22Rv1 (cell line): ENCODE measurements around the gene COLEC12.
A peak's percentile ranks its signal among the peaks of the same experiment; 100 is the strongest.

Experiments used
- H3K27ac ChIP-seq: fragments of 450-650 bp; 2 replicates; pipeline ENCODE4 v1.5.1; 2017
- CTCF ChIP-seq: fragments of 450-650 bp; IDR thresholded peaks from 2 replicates; pipeline ENCODE4 v1.5.1; 2017; ENCODE audit warnings: mild to moderate bottlenecking
- ZFX ChIP-seq: fragments of 450-650 bp; IDR thresholded peaks from 2 replicates; pipeline ENCODE4 v1.6.1; 2017; ENCODE audit warnings: antibody characterized with exemption, borderline replicate concordance

Gene COLEC12

DNA sequence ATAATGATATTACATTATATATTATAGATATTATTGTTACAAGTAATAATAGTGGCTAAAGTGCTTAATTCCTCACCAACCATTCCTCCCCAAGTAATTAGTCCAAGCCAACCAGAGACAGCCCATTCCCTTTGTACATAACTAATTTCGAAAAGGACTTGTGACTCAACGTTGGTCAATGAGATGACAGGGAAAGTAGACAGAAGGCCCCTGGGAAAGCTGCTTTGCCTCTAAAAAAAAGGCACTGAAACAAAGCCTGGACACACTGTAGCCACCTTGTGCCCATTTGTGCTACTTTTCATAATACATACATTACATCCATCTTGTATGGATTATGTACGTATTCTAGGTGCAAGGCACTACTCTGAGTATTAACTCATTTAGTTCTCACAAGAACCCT, 28.8 kb downstream of the COLEC12 start:
- TF ChIP-seq ZFX (no peak), CTCF (no peak)

DNA sequence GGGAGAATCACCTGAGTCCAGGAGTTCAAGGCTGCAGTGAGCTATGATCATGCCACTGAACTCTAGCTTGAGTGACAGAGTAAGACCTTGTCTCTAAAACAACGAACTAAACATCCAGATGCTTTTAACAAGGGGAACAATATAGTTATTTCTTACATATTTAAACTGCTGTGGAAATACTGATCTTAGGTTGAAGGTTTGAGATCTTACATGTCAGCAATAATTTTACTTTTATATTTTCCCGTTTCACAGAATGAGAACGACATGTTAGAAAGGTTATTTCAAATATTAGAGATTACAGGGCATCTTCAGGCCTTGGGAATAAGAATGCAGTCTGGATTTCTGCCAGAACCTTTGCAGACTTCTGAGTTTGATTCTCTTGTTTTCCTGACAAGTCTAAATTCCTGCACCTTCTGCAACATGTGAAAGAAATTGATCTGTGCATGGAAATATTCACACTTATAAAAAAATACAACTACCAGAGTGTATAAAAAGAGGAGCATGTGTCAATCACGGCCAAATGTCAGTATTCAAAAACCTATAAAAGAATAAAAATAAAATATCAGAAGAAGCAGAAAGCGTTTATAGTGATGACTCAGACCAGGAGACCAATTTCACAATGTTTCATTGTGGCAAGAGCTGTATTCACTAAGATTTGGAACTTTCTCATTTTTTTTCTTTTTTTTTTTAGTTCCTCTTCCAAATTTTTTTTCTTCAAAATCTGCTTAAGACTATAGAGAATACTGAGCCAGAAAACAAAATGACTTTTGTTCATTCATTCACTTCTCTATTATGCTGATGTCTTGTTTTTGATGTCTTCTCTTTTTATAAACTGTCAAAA, 29.6 kb downstream of the COLEC12 start:
- no peak for TF ChIP-seq ZFX
- TF ChIP-seq CTCF: no peak
- H3K27ac ChIP-seq: no peak overlapping the region

More for the DNA sequence above, 28.8 kb downstream of the COLEC12 start:
- no peak overlapping the region for H3K27ac ChIP-seq

GRCh38 chr18:468955-469790, 31.3 kb downstream of the COLEC12 start:
- TF ChIP-seq ZFX (no peak), CTCF (peak; percentile 27; the same call in 1 of the 2 replicates)
- peak overlapping the region; percentile 8; the same call in 1 of the 2 replicates for H3K27ac ChIP-seq

GRCh38 chr18:463827-464541, 36.5 kb downstream of the COLEC12 start:
- H3K27ac ChIP-seq: no peak overlapping the region
- TF ChIP-seq CTCF (no peak), ZFX (no peak)

GRCh38 chr18:463403-463802, 37.1 kb downstream of the COLEC12 start:
- no peak overlapping the region for H3K27ac ChIP-seq
- TF ChIP-seq ZFX (no peak), CTCF (no peak)

GRCh38 chr18:461762-462161, 38.7 kb downstream of the COLEC12 start:
- TF ChIP-seq CTCF (no peak), ZFX (no peak)
- no peak overlapping the region for H3K27ac ChIP-seq
